ENCODE data around the gene IFT25.

IFT25 gene

DNA sequence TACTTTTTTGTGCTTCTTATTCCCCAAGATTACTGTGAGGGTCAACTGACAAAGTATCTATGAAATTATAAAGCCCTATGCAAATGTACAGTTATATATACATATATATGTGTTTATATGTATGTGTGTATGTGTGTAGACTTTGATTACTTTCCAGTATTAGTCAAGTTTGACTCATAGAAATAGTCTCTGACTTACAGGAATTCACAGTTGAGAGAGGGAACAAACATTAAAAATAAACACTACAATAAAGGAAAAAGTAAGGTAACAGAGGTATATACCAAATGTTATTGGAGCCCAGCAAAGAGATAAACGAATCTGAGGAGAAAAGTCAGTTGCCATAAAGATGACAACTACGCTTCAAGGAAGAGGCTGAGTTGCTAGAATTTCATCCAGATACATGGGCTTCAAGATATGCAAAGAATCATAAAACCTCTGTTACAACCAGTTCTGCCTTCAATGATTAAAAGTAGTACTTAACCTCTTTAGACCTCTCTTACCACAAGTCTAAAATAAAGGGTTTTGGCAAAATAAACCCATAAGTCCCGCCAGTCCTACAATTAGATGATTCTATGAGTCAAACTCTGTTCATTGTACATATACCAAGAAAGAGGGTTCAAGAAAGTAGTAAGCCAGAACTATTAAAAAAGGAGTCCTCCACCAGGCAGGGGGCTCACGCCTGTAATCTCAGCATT lies 7.2 kb downstream of the IFT25 start:
- H3K27ac ChIP-seq (ENCODE audit: extremely low read depth, low read depth, low read length), result no peak overlapping the region
- no peaks in the 10 kb centered on the region for H3K4me1 ChIP-seq (ENCODE audit: control insufficient read depth, insufficient read depth, low read length)
- no peaks in the 10 kb centered on the region for H3K9me3 ChIP-seq (ENCODE audit: control insufficient read depth, insufficient read depth, low read depth, low read length)
- ChIA-PET POLR2A (interaction anchor here (0.7 to 2.1 kb wide), 2 partner anchors 7 to 9 kb away, joined by 5 to 6 read pairs; partner anchors contain the start of genes IFT25 and LRRC42), CTCF (interaction anchor here (0.6 kb wide), 1 partner anchor 80 kb away, joined by 6 read pairs; no protein-coding TSS in a partner anchor)
- TF ChIP-seq ZNF302 (tag by site-specific recombination; IDR thresholded peaks at IDR 0.05; ENCODE audit: low read depth), result no peak
- TF ChIP-seq, protein P1, sequence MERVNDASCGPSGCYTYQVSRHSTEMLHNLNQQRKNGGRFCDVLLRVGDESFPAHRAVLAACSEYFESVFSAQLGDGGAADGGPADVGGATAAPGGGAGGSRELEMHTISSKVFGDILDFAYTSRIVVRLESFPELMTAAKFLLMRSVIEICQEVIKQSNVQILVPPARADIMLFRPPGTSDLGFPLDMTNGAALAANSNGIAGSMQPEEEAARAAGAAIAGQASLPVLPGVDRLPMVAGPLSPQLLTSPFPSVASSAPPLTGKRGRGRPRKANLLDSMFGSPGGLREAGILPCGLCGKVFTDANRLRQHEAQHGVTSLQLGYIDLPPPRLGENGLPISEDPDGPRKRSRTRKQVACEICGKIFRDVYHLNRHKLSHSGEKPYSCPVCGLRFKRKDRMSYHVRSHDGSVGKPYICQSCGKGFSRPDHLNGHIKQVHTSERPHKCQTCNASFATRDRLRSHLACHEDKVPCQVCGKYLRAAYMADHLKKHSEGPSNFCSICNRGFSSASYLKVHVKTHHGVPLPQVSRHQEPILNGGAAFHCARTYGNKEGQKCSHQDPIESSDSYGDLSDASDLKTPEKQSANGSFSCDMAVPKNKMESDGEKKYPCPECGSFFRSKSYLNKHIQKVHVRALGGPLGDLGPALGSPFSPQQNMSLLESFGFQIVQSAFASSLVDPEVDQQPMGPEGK (tag by site-specific recombination; IDR thresholded peaks at IDR 0.05), result no peak
- no peak for TF ChIP-seq ZXDB (tag by site-specific recombination; IDR thresholded peaks at IDR 0.05)
- no peak for TF ChIP-seq ZNF416 (tag by site-specific recombination; IDR thresholded peaks at IDR 0.05)
- TF ChIP-seq ZNF324 (tag by site-specific recombination; IDR thresholded peaks at IDR 0.05), result no peak
- no peak for TF ChIP-seq ZBTB21 (tag by site-specific recombination; IDR thresholded peaks at IDR 0.05)
- TF ChIP-seq ZNF404 (tag by site-specific recombination; IDR thresholded peaks at IDR 0.05), result no peak
- peaks cover 0 to 51% of the 10 kb centered on the region in 2 experiments; a peak in 1 of 3 replicates for H3K36me3 ChIP-seq (ENCODE audit: control insufficient read depth in 2 of 2, insufficient read depth in 1 of 2, low read length in 2 of 2)
- no peak overlapping the region for H3K4me3 ChIP-seq (ENCODE audit: low read depth, low read length)

DNA sequence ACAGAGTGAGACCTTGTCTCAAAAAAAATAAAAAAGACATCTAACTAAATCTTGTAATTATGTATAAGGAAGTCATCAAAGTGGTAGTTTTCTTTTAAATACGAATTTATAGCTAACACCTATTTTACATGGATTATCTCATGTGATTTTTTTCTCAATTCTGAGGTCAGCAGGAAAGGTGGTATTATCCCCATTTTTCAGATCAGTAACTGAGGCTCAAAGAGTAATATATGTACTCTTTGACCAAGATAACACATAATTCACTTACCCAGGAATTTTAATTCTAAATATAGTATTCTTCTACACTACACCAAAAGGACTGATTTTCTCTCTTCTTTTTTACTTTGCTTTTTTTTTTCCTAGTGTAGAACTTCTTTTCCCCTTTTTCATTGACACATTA lies 9.1 kb downstream of the IFT25 start:
- TF ChIP-seq ZFP69B (tag by site-specific recombination; IDR thresholded peaks at IDR 0.05) (no peak), ZNF626 (tag by site-specific recombination; IDR thresholded peaks at IDR 0.05) (no peak), BCL11A (tag by site-specific recombination; IDR thresholded peaks at IDR 0.05; ENCODE audit: low read depth) (no peak), ZNF202 (tag by site-specific recombination; IDR thresholded peaks at IDR 0.05; ENCODE audit: borderline replicate concordance) (no peak), ZNF549 (tag by site-specific recombination; IDR thresholded peaks at IDR 0.05) (no peak), ZNF596 (tag by site-specific recombination; IDR thresholded peaks at IDR 0.05) (no peak), IKZF3 (tag by site-specific recombination; IDR thresholded peaks at IDR 0.05) (no peak), HOXD13 (CRISPR knock-in tag; IDR thresholded peaks at IDR 0.05; ENCODE audit: borderline replicate concordance) (no peak), ZNF114 (tag by site-specific recombination; IDR thresholded peaks at IDR 0.05) (no peak), ZNF174 (tag by site-specific recombination; IDR thresholded peaks at IDR 0.05) (no peak)
- TF ChIP-seq, protein P2, sequence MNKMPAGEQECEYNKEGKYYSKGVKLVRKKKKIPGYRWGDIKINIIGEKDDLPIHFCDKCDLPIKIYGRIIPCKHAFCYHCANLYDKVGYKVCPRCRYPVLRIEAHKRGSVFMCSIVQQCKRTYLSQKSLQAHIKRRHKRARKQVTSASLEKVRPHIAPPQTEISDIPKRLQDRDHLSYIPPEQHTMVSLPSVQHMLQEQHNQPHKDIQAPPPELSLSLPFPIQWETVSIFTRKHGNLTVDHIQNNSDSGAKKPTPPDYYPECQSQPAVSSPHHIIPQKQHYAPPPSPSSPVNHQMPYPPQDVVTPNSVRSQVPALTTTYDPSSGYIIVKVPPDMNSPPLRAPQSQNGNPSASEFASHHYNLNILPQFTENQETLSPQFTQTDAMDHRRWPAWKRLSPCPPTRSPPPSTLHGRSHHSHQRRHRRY (tag by site-specific recombination; IDR thresholded peaks at IDR 0.05), result no peak
- TF ChIP-seq, protein P3, sequence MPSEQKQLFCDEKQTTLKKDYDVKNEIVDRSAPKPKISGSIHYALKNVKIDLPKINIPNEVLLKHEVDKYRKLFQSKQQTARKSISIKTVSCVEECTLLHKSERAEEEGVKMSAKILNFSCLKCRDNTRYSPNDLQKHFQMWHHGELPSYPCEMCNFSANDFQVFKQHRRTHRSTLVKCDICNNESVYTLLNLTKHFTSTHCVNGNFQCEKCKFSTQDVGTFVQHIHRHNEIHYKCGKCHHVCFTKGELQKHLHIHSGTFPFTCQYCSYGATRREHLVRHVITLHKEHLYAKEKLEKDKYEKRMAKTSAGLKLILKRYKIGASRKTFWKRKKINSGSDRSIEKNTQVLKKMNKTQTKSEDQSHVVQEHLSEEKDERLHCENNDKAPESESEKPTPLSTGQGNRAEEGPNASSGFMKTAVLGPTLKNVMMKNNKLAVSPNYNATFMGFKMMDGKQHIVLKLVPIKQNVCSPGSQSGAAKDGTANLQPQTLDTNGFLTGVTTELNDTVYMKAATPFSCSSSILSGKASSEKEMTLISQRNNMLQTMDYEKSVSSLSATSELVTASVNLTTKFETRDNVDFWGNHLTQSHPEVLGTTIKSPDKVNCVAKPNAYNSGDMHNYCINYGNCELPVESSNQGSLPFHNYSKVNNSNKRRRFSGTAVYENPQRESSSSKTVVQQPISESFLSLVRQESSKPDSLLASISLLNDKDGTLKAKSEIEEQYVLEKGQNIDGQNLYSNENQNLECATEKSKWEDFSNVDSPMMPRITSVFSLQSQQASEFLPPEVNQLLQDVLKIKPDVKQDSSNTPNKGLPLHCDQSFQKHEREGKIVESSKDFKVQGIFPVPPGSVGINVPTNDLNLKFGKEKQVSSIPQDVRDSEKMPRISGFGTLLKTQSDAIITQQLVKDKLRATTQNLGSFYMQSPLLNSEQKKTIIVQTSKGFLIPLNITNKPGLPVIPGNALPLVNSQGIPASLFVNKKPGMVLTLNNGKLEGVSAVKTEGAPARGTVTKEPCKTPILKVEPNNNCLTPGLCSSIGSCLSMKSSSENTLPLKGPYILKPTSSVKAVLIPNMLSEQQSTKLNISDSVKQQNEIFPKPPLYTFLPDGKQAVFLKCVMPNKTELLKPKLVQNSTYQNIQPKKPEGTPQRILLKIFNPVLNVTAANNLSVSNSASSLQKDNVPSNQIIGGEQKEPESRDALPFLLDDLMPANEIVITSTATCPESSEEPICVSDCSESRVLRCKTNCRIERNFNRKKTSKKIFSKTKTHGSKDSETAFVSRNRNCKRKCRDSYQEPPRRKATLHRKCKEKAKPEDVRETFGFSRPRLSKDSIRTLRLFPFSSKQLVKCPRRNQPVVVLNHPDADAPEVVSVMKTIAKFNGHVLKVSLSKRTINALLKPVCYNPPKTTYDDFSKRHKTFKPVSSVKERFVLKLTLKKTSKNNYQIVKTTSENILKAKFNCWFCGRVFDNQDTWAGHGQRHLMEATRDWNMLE (tag by site-specific recombination; conservative IDR thresholded peaks at IDR 0.05; ENCODE audit: low read depth), result no peak
- Histone ChIP-seq H3K4me1 (ENCODE audit: control insufficient read depth, insufficient read depth, low read length) (no peaks in the 10 kb centered on the region), H3K4me3 (ENCODE audit: low read depth, low read length) (no peak overlapping the region), H3K36me3 (ENCODE audit: control insufficient read depth in 2 of 2, insufficient read depth in 1 of 2, low read length in 2 of 2) (peaks cover 0 to 53% of the 10 kb centered on the region in 2 experiments; a peak in 1 of 3 replicates), H3K27ac (ENCODE audit: extremely low read depth, low read depth, low read length) (no peak overlapping the region), H3K9me3 (ENCODE audit: control insufficient read depth, insufficient read depth, low read depth, low read length) (no peaks in the 10 kb centered on the region)
- POLR2A ChIA-PET, result interaction anchor here (2.1 kb wide), 1 partner anchor 9 kb away, joined by 6 read pairs; the partner anchor contains the start of genes IFT25 and LRRC42
- CTCF ChIA-PET, result interaction anchor here (0.7 to 1.0 kb wide), 2 partner anchors 9 to 19 kb away, joined by 3 read pairs; partner anchors contain the start of gene IFT25

All from HEK293 (cell line).